Measurements from ENCODE around the gene NUTF2. TPM values are rescaled to one million over a fixed set of nuclear protein-coding genes. Genes with fewer than 3 reads are reported as not detected.

NUTF2 gene
- total and polyA plus RNA-seq, 10 of the 15 experiments (the other 5 are each of a cell fraction or from before 2014, with no cell fraction given) = 116 to 342 (median 202) TPM

GRCh38 chr16:67822511-67822910, 24.2 kb upstream of the NUTF2 start:
- no peaks in the 10 kb centered on the region for H3K27me3 ChIP-seq (replicated peaks in 1 of 2; ENCODE audit: control insufficient read depth in 2 of 2, insufficient read depth in 2 of 2, low read length in 1 of 2)
- in situ Hi-C loops (cut with MboI) = no loop called here
- FAIRE-seq (no peak), ATAC-seq (no peak), DNase-seq (ENCODE audit: low read depth, low spot score) (no peak)
- ChIA-PET SMC1A (ENCODE audit: uncharacterized antibody, unreplicated experiment) (no interaction called here), RAD21 (ENCODE audit: unreplicated experiment) (no interaction called here), POLR2A (no interaction called here), CTCF (no interaction called here)
- no peak overlapping the region for H2AFZ ChIP-seq (ENCODE audit: control insufficient read depth, low read depth, low read length)
- no peak overlapping the region for H3K9ac ChIP-seq (ENCODE audit: control insufficient read depth, insufficient read depth, low read length)
- H3K27ac ChIP-seq (ENCODE audit: control insufficient read depth, insufficient read depth) = no peak overlapping the region
- no peaks in the 10 kb centered on the region for H3K9me3 ChIP-seq (replicated peaks; ENCODE audit: control insufficient read depth, insufficient read depth, low read length)
- 84% methylated on average over 2 of the region's 2 CpGs for WGBS (ENCODE audit: insufficient coverage, insufficient replicate concordance, low lambda C conversion rate, missing lambda C conversion rate)
- H3K4me2 ChIP-seq (ENCODE audit: control insufficient read depth, insufficient read depth) = no peak overlapping the region
- intact Hi-C loops (cut with micrococcal nuclease; ENCODE audit: unreplicated experiment) = no loop called here
- no peaks in the 10 kb centered on the region; the same call in 1 of the 2 replicates for H4K20me1 ChIP-seq (ENCODE audit: control insufficient read depth, insufficient read depth)
- BruUV-seq (replicated peaks) = no TSS peak
- no peak overlapping the region for H3K4me3 ChIP-seq
- H3K4me1 ChIP-seq (ENCODE audit: control insufficient read depth, insufficient read depth, low read length) = no peaks in the 10 kb centered on the region
- TF ChIP-seq FOXK2 (IDR thresholded peaks at IDR 0.05) (no peak), SRF (IDR thresholded peaks at IDR 0.05; ENCODE audit: low read depth in 2 of 2, low read length in 2 of 2) (no peak), CHD4 (IDR thresholded peaks at IDR 0.05) (no peak), NR2F1 (conservative IDR thresholded peaks at IDR 0.05) (no peak), RELB (IDR thresholded peaks at IDR 0.05; ENCODE audit: low read depth) (no peak), ZNF274 (IDR thresholded peaks at IDR 0.05; ENCODE audit: insufficient read depth, insufficient read length) (no peak), ZNF687 (IDR thresholded peaks at IDR 0.05) (no peak), CREM (IDR thresholded peaks at IDR 0.05; ENCODE audit: low read depth) (no peak), CTCF (IDR thresholded peaks at IDR 0.05 in 2 of 3, conservative IDR thresholded peaks at IDR 0.05 in 1 of 3; ENCODE audit: control insufficient read depth in 2 of 3, extremely low read depth in 1 of 3, insufficient read depth in 1 of 3, low read depth in 3 of 3, low read length in 3 of 3) (no peak)
- peaks cover 0 to under 1% of the 10 kb centered on the region in 2 experiments; a peak in 2 of 4 replicates for H3K36me3 ChIP-seq (ENCODE audit: control insufficient read depth in 2 of 2, insufficient read depth in 2 of 2, low read length in 1 of 2)
- H3K79me2 ChIP-seq (ENCODE audit: control insufficient read depth, insufficient read depth, low read length) = no peaks in the 10 kb centered on the region

Data from GM12878 (cell line).